Osteoblast (primary cell): ENCODE results near the gene PRKAR1A. TPM values are rescaled to one million over a fixed set of nuclear protein-coding genes. Genes with fewer than 3 reads are reported as not detected.

Source experiments
- DNase-seq: peaks from one replicate; pipeline ENCODE4 v3.0.0; 2011; ENCODE audit warnings: low spot score, mixed read lengths; ENCODE audit not compliant: insufficient read length; ENCODE audit errors: missing footprints
- H2AFZ ChIP-seq: 2 replicates; pipeline ENCODE4 v1.6.0; 2011; ENCODE audit warnings: mild to moderate bottlenecking, low read length
- H3K27ac ChIP-seq: 2 replicates; pipeline ENCODE4 v1.5.1; 2011; ENCODE audit warnings: mild to moderate bottlenecking, low read depth, low read length, moderate library complexity
- H3K27me3 ChIP-seq: 2 replicates; pipeline ENCODE4 v1.6.0; 2012; ENCODE audit warnings: mild to moderate bottlenecking, control low read depth, inconsistent platforms, low read length, moderate library complexity; ENCODE audit not compliant: insufficient read depth
- H3K36me3 ChIP-seq: 2 replicates; pipeline ENCODE4 v1.5.1; 2011; ENCODE audit warnings: mild to moderate bottlenecking, low read length, control low read depth, moderate library complexity; ENCODE audit not compliant: insufficient read depth
- H3K4me1 ChIP-seq: 2 replicates; pipeline ENCODE4 v1.5.1; 2011; ENCODE audit warnings: mild to moderate bottlenecking, low read length, control low read depth, moderate library complexity; ENCODE audit not compliant: insufficient read depth
- H3K4me2 ChIP-seq: 2 replicates; pipeline ENCODE4 v1.6.0; 2011; ENCODE audit warnings: mild to moderate bottlenecking, low read length; ENCODE audit not compliant: insufficient read depth
- H3K4me3 ChIP-seq: fragments of 200-600 bp; sonication (generic); 3 replicates; pipeline ENCODE4 v1.5.1; 2012; ENCODE audit warnings: mild to moderate bottlenecking, low read length, inconsistent platforms; ENCODE audit not compliant: insufficient read depth
- H3K79me2 ChIP-seq: 2 replicates; pipeline ENCODE4 v1.6.0; 2012; ENCODE audit warnings: mild to moderate bottlenecking, low read length, control low read depth, inconsistent platforms; ENCODE audit not compliant: insufficient read depth
- H3K9me3 ChIP-seq: 2 replicates; pipeline ENCODE4 v1.5.1; 2011; ENCODE audit warnings: low read depth, low read length, control low read depth
- H4K20me1 ChIP-seq: 2 replicates; pipeline ENCODE4 v1.6.0; 2012; ENCODE audit warnings: mild to moderate bottlenecking, low read length, control low read depth; ENCODE audit not compliant: insufficient read depth
- total RNA-seq: library from RNA; depleted of rRNA; stranded (reverse); fragments of >200 nt; gene quantifications from 2 replicates; pipeline ENCODE4 v1.2.3, GENCODE V29; 2012
- TF ChIP-seq, protein P1 (sequence below): IDR thresholded peaks from 2 replicates; pipeline ENCODE4 v1.5.1; 2011; ENCODE audit warnings: mild to moderate bottlenecking, low read depth, low read length, moderate library complexity; ENCODE audit errors: extremely low read depth

Gene PRKAR1A
- total RNA-seq, 1 donor = 259 TPM

DNA sequence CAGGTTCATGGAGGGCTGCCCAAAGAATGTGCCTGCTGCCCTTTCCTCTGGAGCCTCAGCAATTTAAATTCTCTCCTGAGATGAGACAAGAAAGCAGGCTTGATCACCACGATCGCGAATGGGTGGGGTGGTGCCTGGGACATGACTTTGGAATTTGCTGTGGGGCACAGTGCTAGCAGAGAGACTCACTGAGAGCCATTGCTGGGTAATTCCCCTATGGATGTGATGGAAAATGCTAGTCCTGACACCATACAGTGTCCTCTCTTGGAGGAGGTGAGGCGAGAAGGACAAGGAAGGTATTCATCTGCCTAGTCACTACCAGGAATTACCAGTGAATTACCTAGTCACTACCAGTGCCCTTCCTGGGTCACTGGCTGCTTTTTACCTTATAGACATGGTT is 73.4 kb downstream of the PRKAR1A start:
- H3K4me1 ChIP-seq = peaks cover 28% of the 10 kb centered on the region
- H3K9me3 ChIP-seq = no peaks in the 10 kb centered on the region
- H3K4me3 ChIP-seq = no peak overlapping the region
- no peak overlapping the region for H3K4me2 ChIP-seq
- TF ChIP-seq, protein P1, sequence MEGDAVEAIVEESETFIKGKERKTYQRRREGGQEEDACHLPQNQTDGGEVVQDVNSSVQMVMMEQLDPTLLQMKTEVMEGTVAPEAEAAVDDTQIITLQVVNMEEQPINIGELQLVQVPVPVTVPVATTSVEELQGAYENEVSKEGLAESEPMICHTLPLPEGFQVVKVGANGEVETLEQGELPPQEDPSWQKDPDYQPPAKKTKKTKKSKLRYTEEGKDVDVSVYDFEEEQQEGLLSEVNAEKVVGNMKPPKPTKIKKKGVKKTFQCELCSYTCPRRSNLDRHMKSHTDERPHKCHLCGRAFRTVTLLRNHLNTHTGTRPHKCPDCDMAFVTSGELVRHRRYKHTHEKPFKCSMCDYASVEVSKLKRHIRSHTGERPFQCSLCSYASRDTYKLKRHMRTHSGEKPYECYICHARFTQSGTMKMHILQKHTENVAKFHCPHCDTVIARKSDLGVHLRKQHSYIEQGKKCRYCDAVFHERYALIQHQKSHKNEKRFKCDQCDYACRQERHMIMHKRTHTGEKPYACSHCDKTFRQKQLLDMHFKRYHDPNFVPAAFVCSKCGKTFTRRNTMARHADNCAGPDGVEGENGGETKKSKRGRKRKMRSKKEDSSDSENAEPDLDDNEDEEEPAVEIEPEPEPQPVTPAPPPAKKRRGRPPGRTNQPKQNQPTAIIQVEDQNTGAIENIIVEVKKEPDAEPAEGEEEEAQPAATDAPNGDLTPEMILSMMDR = no peak
- H3K27me3 ChIP-seq = no peaks in the 10 kb centered on the region
- H4K20me1 ChIP-seq = no peaks in the 10 kb centered on the region
- no peak overlapping the region for H3K27ac ChIP-seq
- H3K36me3 ChIP-seq = peaks cover 21% of the 10 kb centered on the region
- peak overlapping the region; percentile 33 for H2AFZ ChIP-seq
- peaks cover 3% of the 10 kb centered on the region for H3K79me2 ChIP-seq
- DNase-seq = no peak

DNA sequence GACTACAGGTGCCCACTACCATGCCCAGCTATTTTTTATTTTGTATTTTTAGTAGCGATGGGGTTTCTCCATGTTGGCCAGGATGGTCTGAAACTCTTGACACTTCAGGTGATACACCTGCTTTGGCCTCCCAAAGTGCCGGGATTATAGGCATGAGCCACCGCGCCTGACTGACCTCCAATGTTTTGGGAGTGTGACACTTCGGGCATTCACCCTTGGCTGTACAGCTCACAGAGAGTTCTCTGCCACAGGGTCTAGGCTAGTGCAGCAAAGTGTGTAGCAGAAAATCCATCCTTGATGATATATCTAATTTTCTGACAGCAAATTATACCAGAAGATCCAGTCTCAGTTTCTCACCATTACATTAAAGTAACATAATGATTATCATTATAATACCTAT is 74.8 kb downstream of the PRKAR1A start:
- Histone ChIP-seq H3K9me3 (no peaks in the 10 kb centered on the region), H3K4me1 (peaks cover 27% of the 10 kb centered on the region), H2AFZ (no peak overlapping the region), H3K27ac (no peak overlapping the region), H4K20me1 (no peaks in the 10 kb centered on the region), H3K79me2 (peaks cover 3% of the 10 kb centered on the region), H3K27me3 (no peaks in the 10 kb centered on the region), H3K36me3 (peaks cover 21% of the 10 kb centered on the region), H3K4me2 (no peak overlapping the region), H3K4me3 (no peak overlapping the region)
- TF ChIP-seq, protein P1 = no peak
- no peak for DNase-seq

DNA sequence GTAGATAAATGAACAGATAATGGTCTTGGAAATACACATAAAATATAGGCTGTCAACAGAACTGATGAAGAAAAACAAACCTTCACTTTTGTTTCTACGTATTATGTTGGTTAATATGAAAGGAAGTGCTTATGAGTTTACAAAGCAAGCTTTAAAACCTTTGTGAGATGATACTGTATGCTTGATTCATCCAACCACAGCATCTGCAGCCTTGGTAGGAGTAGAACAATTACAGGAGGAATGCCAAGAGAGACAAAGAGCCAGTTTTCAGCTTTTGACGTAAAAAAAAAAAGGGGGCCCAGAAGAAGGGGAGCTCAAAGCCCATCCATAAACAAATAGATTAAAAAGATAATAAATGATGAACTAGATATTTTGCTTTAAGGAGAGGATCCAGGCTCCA is 75.6 kb downstream of the PRKAR1A start:
- H3K4me1 ChIP-seq = peaks cover 30% of the 10 kb centered on the region
- H4K20me1 ChIP-seq = no peaks in the 10 kb centered on the region
- peak overlapping the region; percentile 12 for H3K4me2 ChIP-seq
- H3K36me3 ChIP-seq = peaks cover 21% of the 10 kb centered on the region
- H3K27ac ChIP-seq = peak overlapping the region; percentile 53
- no peaks in the 10 kb centered on the region for H3K9me3 ChIP-seq
- peak; percentile 55 for DNase-seq
- no peaks in the 10 kb centered on the region for H3K27me3 ChIP-seq
- TF ChIP-seq, protein P1 = no peak
- no peak overlapping the region for H2AFZ ChIP-seq
- H3K4me3 ChIP-seq = no peak overlapping the region
- peaks cover 3% of the 10 kb centered on the region for H3K79me2 ChIP-seq

DNA sequence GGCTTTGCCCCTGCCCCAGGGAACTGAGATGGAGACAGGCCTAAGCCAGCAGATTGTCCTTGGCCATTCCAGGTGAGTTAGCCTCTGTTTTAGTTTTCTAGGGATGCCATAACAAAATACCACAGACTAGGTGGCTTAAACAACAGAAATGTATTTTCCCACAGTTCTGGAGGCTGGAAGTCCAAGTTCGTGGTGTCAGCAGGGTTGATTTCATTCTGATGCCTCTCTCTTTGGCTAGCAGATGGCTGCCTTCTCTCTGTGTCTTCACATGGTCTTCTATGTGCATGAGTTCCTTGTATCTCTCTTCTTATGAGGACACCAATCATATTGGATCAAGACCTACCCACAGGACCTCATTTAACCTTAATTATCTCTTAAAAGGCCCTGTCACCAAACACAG is 76.1 kb downstream of the PRKAR1A start:
- H3K27ac ChIP-seq = peak overlapping the region; percentile 53
- no peak for DNase-seq
- H4K20me1 ChIP-seq = no peaks in the 10 kb centered on the region
- H3K9me3 ChIP-seq = no peaks in the 10 kb centered on the region
- no peak overlapping the region for H3K4me3 ChIP-seq
- peaks cover 21% of the 10 kb centered on the region for H3K36me3 ChIP-seq
- TF ChIP-seq, protein P1 = no peak
- H2AFZ ChIP-seq = no peak overlapping the region
- H3K4me2 ChIP-seq = no peak overlapping the region
- peaks cover 35% of the 10 kb centered on the region for H3K4me1 ChIP-seq
- peaks cover 3% of the 10 kb centered on the region for H3K79me2 ChIP-seq
- H3K27me3 ChIP-seq = no peaks in the 10 kb centered on the region
